NCI-H2196 (cell line): ENCODE data around the gene RPA1.

Source experiments
- DNase-seq: peaks from one replicate; lab custom pipeline; 2025; ENCODE audit not compliant: unreplicated experiment; lab: John Stamatoyannopoulos, UW

RPA1 gene

DNA sequence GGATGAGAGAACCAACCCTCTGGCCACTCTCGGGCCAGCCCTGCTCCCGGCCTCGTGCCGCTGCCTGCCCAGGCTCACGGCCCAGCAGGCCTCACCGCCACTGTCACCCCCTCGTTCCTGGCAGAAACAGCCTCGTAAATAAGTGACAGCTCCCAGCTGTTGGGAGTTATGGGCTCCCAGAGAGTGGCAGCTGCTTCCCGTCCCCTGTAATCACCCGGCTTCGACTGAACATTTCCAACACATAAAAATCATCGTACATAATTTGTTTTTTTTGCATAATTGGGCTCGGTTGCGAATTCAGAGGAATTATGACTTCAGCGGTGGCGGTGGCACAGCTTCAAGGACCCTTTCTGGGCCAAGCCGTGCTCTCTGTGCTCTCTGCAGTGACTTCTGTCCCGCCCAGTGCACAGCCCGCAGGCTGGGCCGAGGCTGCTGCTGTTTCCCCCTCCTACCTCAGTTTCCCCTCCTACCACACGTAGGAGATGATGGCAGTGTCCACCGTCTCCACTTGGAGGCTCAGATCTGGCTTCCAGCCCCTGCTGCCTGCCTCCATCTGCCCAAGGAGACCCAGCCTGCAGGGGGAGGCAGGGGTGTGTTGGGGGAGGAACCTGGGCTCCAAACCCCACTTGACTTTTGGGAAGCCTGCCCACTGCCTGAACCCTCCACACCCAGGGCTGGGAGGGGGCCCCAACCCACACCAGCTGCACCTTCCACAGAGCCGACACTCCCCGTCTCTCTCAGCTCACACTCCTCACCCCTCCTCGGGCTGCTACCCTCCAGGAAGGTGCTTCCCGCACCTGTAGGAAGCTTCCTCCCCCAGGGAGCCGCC is 110.4 kb downstream of the RPA1 start:
- DNase-seq: no peak

DNA sequence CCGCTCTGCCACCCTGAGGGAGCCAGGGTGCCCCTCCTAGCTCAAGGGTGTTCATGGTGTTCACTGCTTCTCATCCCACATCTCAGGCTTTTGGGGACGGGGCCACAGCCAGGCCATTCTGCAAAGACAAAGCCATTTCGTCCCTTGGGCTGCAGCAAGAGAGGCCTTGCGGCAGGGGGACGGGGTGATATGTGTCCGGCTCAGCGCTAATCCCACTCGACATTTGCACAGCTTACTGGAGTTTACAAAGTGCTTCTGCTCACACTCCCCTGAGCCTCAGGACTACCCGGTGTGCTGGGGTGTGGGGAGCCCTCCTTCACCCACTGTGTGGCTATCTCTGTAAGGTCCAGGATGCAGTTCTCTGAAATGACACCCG is 111.0 kb downstream of the RPA1 start:
- no peak for DNase-seq

GRCh38 chr17:1941272-1942065 is 111.7 kb downstream of the RPA1 start:
- no peak for DNase-seq

DNA sequence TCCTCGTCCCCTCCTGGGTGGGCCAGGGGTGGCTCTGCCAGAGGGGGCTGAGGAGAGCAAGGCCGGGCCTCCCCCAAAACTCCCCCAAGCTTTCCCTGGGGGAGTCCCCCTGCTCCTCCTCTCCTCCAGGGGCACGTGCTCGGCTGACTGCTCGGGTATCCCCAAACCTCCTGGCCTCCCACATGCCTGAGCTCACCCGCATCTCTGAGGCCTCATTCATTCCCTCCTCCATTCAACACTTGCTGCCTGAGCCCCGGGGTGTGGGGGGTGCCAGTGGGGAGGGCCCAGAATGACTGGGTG is 112.2 kb downstream of the RPA1 start:
- DNase-seq: no peak

- no peak for DNase-seq
These were observed 113.0 kb downstream of the RPA1 start for GRCh38 chr17:1942666-1943435.

GRCh38 chr17:1943436-1943831 is 113.6 kb downstream of the RPA1 start:
- no peak for DNase-seq

DNA sequence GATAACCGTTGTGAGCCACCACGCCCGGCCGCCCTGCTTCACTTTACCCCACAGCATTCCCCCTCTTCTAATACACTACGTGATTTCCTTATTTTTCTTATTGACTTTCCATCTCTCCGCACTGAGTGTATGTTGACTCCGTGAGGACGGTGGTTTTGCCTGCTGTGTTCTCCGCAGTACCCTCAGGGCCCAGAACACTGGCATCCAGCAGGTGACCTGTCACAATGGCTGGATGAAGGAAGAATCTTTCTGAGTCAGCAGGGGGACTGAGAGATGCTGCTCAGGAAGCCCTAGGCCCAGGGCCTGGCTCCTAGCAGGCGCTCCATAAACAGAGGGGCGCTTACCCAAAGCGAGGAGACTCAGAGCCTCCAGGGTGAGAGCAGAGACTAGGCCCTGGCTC is 115.8 kb downstream of the RPA1 start:
- DNase-seq: no peak

DNA sequence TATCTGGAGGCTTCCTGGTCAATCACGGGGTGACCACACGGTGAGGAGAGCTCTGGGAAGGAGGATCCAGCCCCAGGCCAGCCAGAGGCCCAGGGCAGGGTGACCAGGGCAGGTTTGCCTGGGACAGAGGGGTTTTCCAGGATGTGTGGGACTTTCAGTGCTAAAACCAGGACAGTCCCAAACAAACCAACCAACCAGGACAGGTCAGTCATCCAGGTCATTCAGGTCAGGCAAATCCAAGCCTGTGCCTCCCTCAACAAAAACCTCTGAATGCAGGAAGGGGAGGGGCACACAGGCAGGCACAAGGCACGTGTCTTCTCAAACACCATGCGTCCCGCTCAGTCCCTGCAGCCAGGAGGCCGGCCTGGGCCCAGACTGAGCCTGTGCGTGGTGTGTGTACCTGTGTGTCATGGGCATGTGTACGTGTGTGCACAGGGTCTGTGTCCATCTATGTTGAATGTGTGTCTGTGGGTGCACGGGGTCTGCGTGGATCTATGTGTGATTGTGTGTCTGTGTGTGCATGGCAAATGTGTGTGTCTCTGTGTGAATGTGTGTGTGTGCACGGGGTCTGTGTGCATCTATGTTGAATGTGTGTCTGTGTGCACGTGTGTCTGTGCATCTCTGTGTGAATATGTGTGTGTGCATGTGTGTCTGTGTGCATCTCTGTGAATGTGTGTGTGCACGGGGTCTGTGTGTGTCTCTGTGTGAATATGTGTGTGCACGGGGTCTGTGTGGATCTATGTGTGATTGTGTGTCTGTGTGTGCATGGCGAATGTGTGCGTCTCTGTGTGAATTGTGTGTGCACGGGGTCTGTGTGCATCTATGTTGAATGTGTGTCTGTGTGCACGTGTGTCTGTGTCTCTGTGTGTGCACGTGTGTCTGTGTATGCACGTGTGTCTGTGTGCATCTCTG is 116.5 kb downstream of the RPA1 start:
- no peak for DNase-seq

GRCh38 chr17:1947229-1947742 is 117.5 kb downstream of the RPA1 start:
- DNase-seq: no peak

- DNase-seq: no peak
These were observed 118.1 kb downstream of the RPA1 start for GRCh38 chr17:1947743-1948516.

DNA sequence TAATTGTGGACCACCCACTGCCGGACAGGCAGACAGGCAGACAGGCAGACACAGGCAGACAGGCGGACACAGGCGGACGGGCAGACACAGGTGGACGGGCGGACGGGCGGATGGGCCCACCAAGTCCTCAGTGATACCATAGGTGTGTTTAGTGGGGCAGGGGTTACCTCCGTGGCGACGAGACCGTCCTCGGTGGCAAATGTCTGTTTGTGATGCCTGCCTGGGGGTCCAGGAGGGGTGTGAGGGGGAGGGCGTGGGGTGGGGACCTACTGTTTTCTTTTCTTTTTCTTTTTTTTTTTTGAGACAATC is 118.7 kb downstream of the RPA1 start:
- DNase-seq: no peak
